Fibroblast of lung (primary cell): ENCODE data around the gene DOHH.

ENCODE experiments used
- EZH2 ChIP-seq: IDR thresholded peaks from 2 replicates; pipeline ENCODE4 v1.5.1; 2012; ENCODE audit warnings: low read length, control low read depth, mild to moderate bottlenecking; ENCODE audit errors: missing control alignments
- TF ChIP-seq, protein P1 (sequence below), 2 donors: IDR thresholded peaks in 1 of 2; conservative IDR thresholded peaks in 1 of 2; 1 replicate in 1 of 2; 2 replicates in 1 of 2; pipeline ENCODE4 v1.5.1; 2011 to 2012; ENCODE audit warnings: low read length in 2 of 2, control low read depth in 1 of 2, inconsistent platforms in 1 of 2, low read depth in 1 of 2, mild to moderate bottlenecking in 1 of 2

DNA sequence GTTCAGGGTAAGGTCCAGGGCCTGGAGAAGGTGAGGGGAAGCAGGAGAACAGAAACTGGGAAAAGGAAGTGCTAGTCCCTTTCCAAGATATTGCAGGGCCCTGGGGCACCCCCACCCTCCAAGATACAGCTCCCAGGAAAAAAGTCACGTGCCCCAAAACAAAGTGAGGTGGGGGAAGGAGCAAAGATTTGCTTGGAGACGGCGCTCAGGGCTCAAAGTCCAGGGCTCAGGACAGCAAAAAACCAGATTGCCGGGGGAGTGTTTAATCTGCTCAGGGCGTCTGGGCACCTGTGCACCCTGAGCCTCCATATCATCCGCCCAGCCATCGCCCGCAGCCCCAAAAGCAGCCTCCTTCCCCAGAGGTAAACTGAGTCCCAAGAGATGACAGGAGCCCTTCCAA lies 26.5 kb downstream of the DOHH start:
- TF ChIP-seq, protein P1, sequence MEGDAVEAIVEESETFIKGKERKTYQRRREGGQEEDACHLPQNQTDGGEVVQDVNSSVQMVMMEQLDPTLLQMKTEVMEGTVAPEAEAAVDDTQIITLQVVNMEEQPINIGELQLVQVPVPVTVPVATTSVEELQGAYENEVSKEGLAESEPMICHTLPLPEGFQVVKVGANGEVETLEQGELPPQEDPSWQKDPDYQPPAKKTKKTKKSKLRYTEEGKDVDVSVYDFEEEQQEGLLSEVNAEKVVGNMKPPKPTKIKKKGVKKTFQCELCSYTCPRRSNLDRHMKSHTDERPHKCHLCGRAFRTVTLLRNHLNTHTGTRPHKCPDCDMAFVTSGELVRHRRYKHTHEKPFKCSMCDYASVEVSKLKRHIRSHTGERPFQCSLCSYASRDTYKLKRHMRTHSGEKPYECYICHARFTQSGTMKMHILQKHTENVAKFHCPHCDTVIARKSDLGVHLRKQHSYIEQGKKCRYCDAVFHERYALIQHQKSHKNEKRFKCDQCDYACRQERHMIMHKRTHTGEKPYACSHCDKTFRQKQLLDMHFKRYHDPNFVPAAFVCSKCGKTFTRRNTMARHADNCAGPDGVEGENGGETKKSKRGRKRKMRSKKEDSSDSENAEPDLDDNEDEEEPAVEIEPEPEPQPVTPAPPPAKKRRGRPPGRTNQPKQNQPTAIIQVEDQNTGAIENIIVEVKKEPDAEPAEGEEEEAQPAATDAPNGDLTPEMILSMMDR (conservative IDR thresholded peaks at IDR 0.05 in 1 of 2, IDR thresholded peaks at IDR 0.05 in 1 of 2; ENCODE audit: low read depth in 1 of 2, low read length in 2 of 2) = no peak
- no peak for TF ChIP-seq EZH2
